Left lung (tissue), 10 donors: ENCODE measurements around the gene ABHD2. TPM values are rescaled to one million over a fixed set of nuclear protein-coding genes. Genes with fewer than 3 reads are reported as not detected.

Source experiments
- ATAC-seq: fragments of 200-7000 bp; cut with Tn5 transposase; one replicate; pipeline ENCODE4 v1.9.1; 2020; ENCODE audit warnings: moderate library complexity
- DNase-seq, 4 donors: peaks; one replicate each; pipeline ENCODE4 v3.0.0-alpha.2; 2013 to 2020
- H3K27ac ChIP-seq, 2 donors: fragments of 200-600 bp; sonication (generic) in 1 of 2; one replicate each; pipeline versions ENCODE4 v1.5.0 to v1.8.0; 2020 to 2021
- H3K27me3 ChIP-seq, 2 donors: fragments of 200-600 bp; sonication (generic) in 1 of 2; one replicate each; pipeline versions ENCODE4 v1.5.0 to v1.8.0; 2020 to 2021
- H3K36me3 ChIP-seq, 2 donors: fragments of 200-600 bp; sonication (generic) in 1 of 2; one replicate each; pipeline versions ENCODE4 v1.5.0 to v1.8.0; 2020 to 2021
- H3K4me1 ChIP-seq, 2 donors: fragments of 200-600 bp; one replicate each; pipeline ENCODE4 v1.8.0; 2021
- H3K4me3 ChIP-seq, 2 donors: fragments of 200-600 bp; sonication (generic) in 1 of 2; one replicate each; pipeline versions ENCODE4 v1.5.0 to v1.8.0; 2020 to 2021; ENCODE audit warnings: mild to moderate bottlenecking in 1 of 2
- H3K9me3 ChIP-seq, 2 donors: fragments of 200-600 bp; sonication (generic) in 1 of 2; one replicate each; pipeline versions ENCODE4 v1.5.0 to v1.8.0; 2020 to 2021
- CTCF ChIP-seq, 2 donors: fragments of 200-600 bp; sonication (generic) in 1 of 2; IDR thresholded peaks; one replicate each; pipeline versions ENCODE4 v1.5.0 to v1.8.0; 2021; ENCODE audit warnings: antibody characterized with exemption in 2 of 2
- intact Hi-C, 2 donors: fragments of 100-400 bp; cut with DNase I; formaldehyde crosslinking; loops; one replicate each; pipeline versions ENCODE4 v1.11.2 to v1.14.2; 2022
- polyA plus RNA-seq, 6 donors: library from polyadenylated mRNA; unstranded; fragments of 120-200 nt; gene quantifications; one replicate each; pipeline ENCODE4 v1.2.1, GENCODE V29; 2013; ENCODE audit not compliant: insufficient read length in 6 of 6
- total RNA-seq, 2 donors: library from RNA; stranded (reverse); fragmentation: NEBNext Ultra II Directional; extraction: Animal tissue kit (Norgen Biotek cat#: 25700); gene quantifications; one replicate each; pipeline ENCODE4 v1.2.1, GENCODE V29; 2021
- donor health status: DM: no; HTN: yes; CAD: no.
- donor health status: DM: no; HTN: no; CAD: no.

Gene ABHD2
- total and polyA plus RNA-seq, 8 donors = 35.4 to 231 (median 46.9) TPM

- no peak overlapping the region for H3K4me3 ChIP-seq
- intact Hi-C loops = no loop called here
- TF ChIP-seq CTCF (IDR thresholded peaks at IDR 0.05) = no peak
- DNase-seq = no peak
- no peaks in the 10 kb centered on the region for H3K9me3 ChIP-seq
- H3K27me3 ChIP-seq = no peaks in the 10 kb centered on the region
- H3K27ac ChIP-seq = peak overlapping the region; percentile 22 to 87
- no peak for ATAC-seq
- peaks cover 0 to 8% of the 10 kb centered on the region in 2 donors for H3K36me3 ChIP-seq
- peaks cover 28 to 99% of the 10 kb centered on the region in 2 donors for H3K4me1 ChIP-seq
These were observed 48.0 kb downstream of the ABHD2 start for GRCh38 chr15:89136078-89136806.

GRCh38 chr15:89136818-89137772 is 48.8 kb downstream of the ABHD2 start:
- no peak overlapping the region for H3K4me3 ChIP-seq
- H3K36me3 ChIP-seq = peaks cover 0 to 12% of the 10 kb centered on the region in 2 donors
- no peak for TF ChIP-seq CTCF (IDR thresholded peaks at IDR 0.05)
- H3K4me1 ChIP-seq = peaks cover 27 to 99% of the 10 kb centered on the region in 2 donors
- no peaks in the 10 kb centered on the region for H3K9me3 ChIP-seq
- DNase-seq = no peak
- intact Hi-C loops = no loop called here
- no peaks in the 10 kb centered on the region for H3K27me3 ChIP-seq
- peak overlapping the region; percentile 22 to 87 for H3K27ac ChIP-seq
- no peak for ATAC-seq

- Histone ChIP-seq H3K4me3 (no peak overlapping the region), H3K4me1 (peaks cover 19 to 98% of the 10 kb centered on the region in 2 donors), H3K36me3 (peaks cover 0 to 12% of the 10 kb centered on the region in 2 donors), H3K9me3 (no peaks in the 10 kb centered on the region), H3K27ac (peak overlapping the region; percentile 22 to 87), H3K27me3 (no peaks in the 10 kb centered on the region)
- no peak for ATAC-seq
- TF ChIP-seq CTCF (IDR thresholded peaks at IDR 0.05) = no peak
- intact Hi-C loops = no loop called here
- DNase-seq = no peak
These were observed 49.7 kb downstream of the ABHD2 start for GRCh38 chr15:89137926-89138325.

- Histone ChIP-seq H3K9me3 (no peaks in the 10 kb centered on the region), H3K27ac (no peak overlapping the region), H3K4me3 (no peak overlapping the region), H3K27me3 (no peaks in the 10 kb centered on the region), H3K36me3 (peaks cover 0 to 12% of the 10 kb centered on the region in 2 donors), H3K4me1 (peaks cover 26 to 98% of the 10 kb centered on the region in 2 donors)
- DNase-seq = no peak
- no peak for TF ChIP-seq CTCF (IDR thresholded peaks at IDR 0.05)
- intact Hi-C loops = no loop called here
- peak; percentile 5 for ATAC-seq
These were observed 50.9 kb downstream of the ABHD2 start for GRCh38 chr15:89138999-89139612.
